IMR-90 (cell line): Measurements from ENCODE around the gene EPHA5. TPM values are rescaled to one million over a fixed set of nuclear protein-coding genes. Genes with fewer than 3 reads are reported as not detected.

ENCODE experiments used
- ATAC-seq: fragments of 200-7000 bp; cut with Tn5 transposase; 2 replicates; pipeline ENCODE4 v1.9.1; 2020; ENCODE audit warnings: low read depth, mild to moderate bottlenecking, moderate library complexity
- BruUV-seq: library from RNA; stranded (reverse); fragments of 400-500 nt; replicated peaks from 2 replicates; lab custom pipeline; 2021; lab: Mats Ljungman, UMichigan
- CTCF ChIA-PET: fragments of 300-600 bp; formaldehyde crosslinking; extraction: SDS; loops from one replicate; lab custom pipeline; 2021; ENCODE audit warnings: antibody characterized with exemption; lab: Yijun Ruan, JAX
- POLR2A ChIA-PET: fragments of 300-600 bp; sonication (Branson Sonifier 250); formaldehyde crosslinking; loops from one replicate; lab custom pipeline; 2022; ENCODE audit warnings: antibody characterized with exemption; ENCODE audit not compliant: unreplicated experiment; lab: Charles Lee
- DNase-seq: peaks from one replicate; pipeline ENCODE4 v3.0.0; 2013
- H2AFZ ChIP-seq: replicated peaks from 2 replicates; pipeline ENCODE3; 2013; ENCODE audit warnings: low read length, mild to moderate bottlenecking; ENCODE audit not compliant: poor library complexity
- H2AK5ac ChIP-seq: 2 replicates; pipeline ENCODE4 v1.6.1; 2013; ENCODE audit warnings: low read depth, low read length, inconsistent platforms
- H2AK9ac ChIP-seq: replicated peaks from 2 replicates; pipeline ENCODE3; 2013; ENCODE audit warnings: mild to moderate bottlenecking, low read depth, low read length, moderate library complexity; ENCODE audit not compliant: poor library complexity
- H2BK120ac ChIP-seq: 2 replicates; pipeline ENCODE4 v1.6.1; 2013; ENCODE audit warnings: low read depth, low read length, inconsistent platforms
- H2BK15ac ChIP-seq: 3 replicates; pipeline ENCODE4 v1.6.1; 2013; ENCODE audit warnings: low read depth, low read length, inconsistent platforms
- H2BK20ac ChIP-seq: 2 replicates; pipeline ENCODE4 v1.6.1; 2013; ENCODE audit warnings: low read depth, mild to moderate bottlenecking, inconsistent platforms, low read length, moderate library complexity
- H2BK5ac ChIP-seq: 2 replicates; pipeline ENCODE4 v1.6.1; 2013; ENCODE audit warnings: mild to moderate bottlenecking, low read depth, low read length, inconsistent platforms; ENCODE audit not compliant: poor library complexity, severe bottlenecking
- H3K14ac ChIP-seq: replicated peaks from 2 replicates; pipeline ENCODE4 v1.6.1; 2013; ENCODE audit warnings: low read depth, low read length, inconsistent platforms
- H3K18ac ChIP-seq: 2 replicates; pipeline ENCODE4 v1.6.1; 2013; ENCODE audit warnings: low read depth, low read length, control low read depth
- H3K23ac ChIP-seq: 2 replicates; pipeline ENCODE4 v1.6.1; 2013; ENCODE audit warnings: low read depth, low read length, inconsistent platforms
- H3K27ac ChIP-seq: 2 replicates; pipeline ENCODE4 v1.5.1; 2013; ENCODE audit warnings: mild to moderate bottlenecking, control low read depth, low read length; ENCODE audit not compliant: insufficient read depth
- H3K27me3 ChIP-seq: 2 replicates; pipeline ENCODE4 v1.6.1; 2013; ENCODE audit warnings: low read length; ENCODE audit not compliant: control insufficient read depth, insufficient read depth
- H3K36me3 ChIP-seq: 2 replicates; pipeline ENCODE4 v1.6.1; 2013; ENCODE audit warnings: low read length, mixed read lengths; ENCODE audit not compliant: control insufficient read depth, insufficient read depth
- H3K4ac ChIP-seq: 2 replicates; pipeline ENCODE4 v1.6.1; 2013; ENCODE audit warnings: low read depth, low read length, inconsistent platforms
- H3K4me1 ChIP-seq: 2 replicates; pipeline ENCODE4 v1.6.1; 2013; ENCODE audit warnings: low read length, mixed read lengths; ENCODE audit not compliant: control insufficient read depth, insufficient read depth
- H3K4me2 ChIP-seq: 2 replicates; pipeline ENCODE4 v1.6.1; 2013; ENCODE audit warnings: low read depth, mild to moderate bottlenecking, control low read depth, low read length, moderate library complexity
- H3K4me3 ChIP-seq: 2 replicates; pipeline ENCODE4 v1.5.1; 2013; ENCODE audit warnings: low read depth, mild to moderate bottlenecking, control low read depth, low read length, moderate library complexity; ENCODE audit not compliant: insufficient read depth
- H3K56ac ChIP-seq: 2 replicates; pipeline ENCODE4 v1.6.1; 2013; ENCODE audit warnings: low read length, inconsistent platforms; ENCODE audit not compliant: insufficient read depth; ENCODE audit errors: extremely low read depth
- H3K79me1 ChIP-seq, 2 experiments: 2 replicates each; pipeline ENCODE4 v1.6.1; 2013; ENCODE audit warnings: low read length in 2 of 2, inconsistent platforms in 1 of 2, low read depth in 1 of 2
- H3K9ac ChIP-seq: 2 replicates; pipeline ENCODE4 v1.6.1; 2013; ENCODE audit warnings: low read depth, low read length, control low read depth
- H3K9me1 ChIP-seq: 2 replicates; pipeline ENCODE4 v1.6.1; 2013; ENCODE audit warnings: low read length, inconsistent platforms; ENCODE audit not compliant: insufficient read depth
- H3K9me3 ChIP-seq: 2 replicates; pipeline ENCODE4 v1.6.1; 2013; ENCODE audit warnings: low read length; ENCODE audit not compliant: control insufficient read depth, insufficient read depth
- H4K20me1 ChIP-seq: 2 replicates; pipeline ENCODE4 v1.6.1; 2013; ENCODE audit warnings: low read length, inconsistent platforms; ENCODE audit not compliant: insufficient read depth
- H4K5ac ChIP-seq: 2 replicates; pipeline ENCODE4 v1.6.1; 2013; ENCODE audit warnings: mild to moderate bottlenecking, low read depth, low read length, control low read depth
- H4K8ac ChIP-seq, 2 experiments: 2 replicates each; pipeline ENCODE4 v1.6.1; 2013; ENCODE audit warnings: low read depth in 2 of 2, low read length in 2 of 2, control low read depth in 1 of 2, inconsistent platforms in 1 of 2
- H4K91ac ChIP-seq: 2 replicates; pipeline ENCODE4 v1.6.1; 2013; ENCODE audit warnings: low read depth, low read length, inconsistent platforms; ENCODE audit not compliant: insufficient read depth
- MAZ ChIP-seq: IDR thresholded peaks from 2 replicates; pipeline ENCODE4 v1.6.1; 2012; ENCODE audit warnings: low read depth, mild to moderate bottlenecking, low read length, improper control_type of control experiment, moderate library complexity, borderline replicate concordance
- MXI1 ChIP-seq: IDR thresholded peaks from 2 replicates; pipeline ENCODE4 v1.6.1; 2012; ENCODE audit warnings: low read depth, mild to moderate bottlenecking, low read length, moderate library complexity, borderline replicate concordance
- NFE2L2 ChIP-seq: fragments of 150-350 bp; IDR thresholded peaks from 2 replicates; pipeline ENCODE4 v1.6.1; 2016; ENCODE audit warnings: low read depth, mild to moderate bottlenecking, low read length
- RAD21 ChIP-seq: IDR thresholded peaks from 2 replicates; pipeline ENCODE4 v1.6.1; 2012; ENCODE audit warnings: low read length, improper control_type of control experiment
- RCOR1 ChIP-seq: IDR thresholded peaks from 2 replicates; pipeline ENCODE4 v1.6.1; 2012; ENCODE audit warnings: mild to moderate bottlenecking, low read length, improper control_type of control experiment; ENCODE audit not compliant: insufficient replicate concordance
- dilution Hi-C: fragments of 300-500 bp; cut with HindIII; formaldehyde crosslinking; loops from one replicate; pipeline ENCODE4 v1.14.3; 2018; ENCODE audit warnings: low sequenced_read_pairs; ENCODE audit not compliant: unreplicated experiment
- in situ Hi-C: fragments of 300-500 bp; cut with MboI; formaldehyde crosslinking; loops from 3 replicates; pipeline ENCODE4 v1.14.3; 2019; ENCODE audit warnings: low sequenced_read_pairs, inconsistent platforms, mixed read lengths
- intact Hi-C: fragments of 100-400 bp; cut with micrococcal nuclease; formaldehyde crosslinking; loops from 2 replicates; pipeline ENCODE4 v1.10.0; 2022
- polyA plus RNA-seq, 3 experiments: library from polyadenylated mRNA; depleted of rRNA; stranded (reverse); fragments of >200 nt; gene quantifications; 2 replicates each; pipeline ENCODE4 v1.2.3, GENCODE V29; 2012; ENCODE audit warnings: low replicate concordance in 1 of 3
- total RNA-seq: library from RNA; depleted of rRNA; stranded (reverse); fragments of >200 nt; gene quantifications from 2 replicates; pipeline ENCODE4 v1.2.3, GENCODE V29; 2012

EPHA5 gene
- total and polyA plus RNA-seq, 2 of the 4 experiments (the other 2 are of a cell fraction): 0.07 to 0.18 TPM

DNA sequence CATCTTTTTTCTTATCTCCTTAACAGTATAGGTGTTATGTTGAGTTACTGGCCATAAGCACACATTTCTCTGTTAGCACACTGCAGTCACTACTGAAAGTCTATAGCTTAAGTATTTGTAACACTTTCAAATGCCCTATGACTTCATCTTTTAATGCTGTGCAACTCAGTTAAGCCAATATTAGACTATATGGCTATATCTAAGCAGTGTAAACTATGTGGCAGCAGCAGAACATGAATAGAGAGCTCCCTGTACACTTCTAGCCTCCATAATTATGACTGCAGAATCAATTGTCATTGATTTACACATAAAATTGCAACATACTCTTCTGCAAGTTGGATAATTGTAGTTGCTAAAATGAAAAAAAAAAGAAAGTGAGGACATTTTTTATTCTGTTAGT, 250.3 kb downstream of the EPHA5 start:
- CTCF ChIA-PET: interaction anchor here (0.7 kb wide), 1 partner anchor 945 kb away, joined by 4 read pairs; no protein-coding TSS in a partner anchor

More for the DNA sequence above, 250.3 kb downstream of the EPHA5 start:
- TF ChIP-seq MXI1: no peak
- no peak for TF ChIP-seq RCOR1
- no peak for TF ChIP-seq NFE2L2
- no peak for TF ChIP-seq RAD21
- no peak for TF ChIP-seq MAZ
- DNase-seq (no peak), ATAC-seq (no peak)
- Histone ChIP-seq H4K91ac (no peak overlapping the region), H3K56ac (no peak overlapping the region), H2AK9ac (no peak overlapping the region), H3K4me3 (no peak overlapping the region), H2BK120ac (no peak overlapping the region), H3K4ac (no peak overlapping the region), H3K9me1 (no peaks in the 10 kb centered on the region), H3K9ac (no peak overlapping the region), H2AK5ac (no peak overlapping the region), H2BK5ac (no peak overlapping the region), H4K20me1 (no peaks in the 10 kb centered on the region), H3K4me1 (no peaks in the 10 kb centered on the region), H2BK20ac (no peak overlapping the region), H3K79me1 (no peaks in the 10 kb centered on the region), H2BK15ac (no peak overlapping the region), H3K4me2 (no peak overlapping the region), H3K36me3 (no peaks in the 10 kb centered on the region), H3K27me3 (no peaks in the 10 kb centered on the region), H3K18ac (no peak overlapping the region), H3K14ac (no peak overlapping the region), H3K9me3 (peaks cover 2% of the 10 kb centered on the region; the same call in 1 of the 2 replicates), H3K23ac (no peak overlapping the region), H4K8ac (no peak overlapping the region), H4K5ac (no peak overlapping the region), H2AFZ (no peak overlapping the region), H3K27ac (no peak overlapping the region)
- BruUV-seq: no TSS peak
- dilution Hi-C loops: no loop called here
- in situ Hi-C loops: no loop called here
- intact Hi-C loops: no loop called here
- POLR2A ChIA-PET: no interaction called here
